SK-N-SH treated with all-trans-retinoic acid at 6 μM for 48 hours (cell line): ENCODE data around the gene OR9G4.

Source experiments
- ARNTL ChIP-seq: fragments of 450-650 bp; formaldehyde crosslinking; IDR thresholded peaks from 2 replicates; pipeline ENCODE4 v1.5.0; 2020; ENCODE audit warnings: low read depth, mild to moderate bottlenecking, moderate library complexity, borderline replicate concordance
- ESRRG ChIP-seq: fragments of 250-450 bp; sonication (Bioruptor Pico); IDR thresholded peaks from 2 replicates; pipeline ENCODE4 v1.6.1; 2021; ENCODE audit warnings: mild to moderate bottlenecking
- GLIS3 ChIP-seq: fragments of 250-450 bp; sonication (Bioruptor Pico); IDR thresholded peaks from 2 replicates; pipeline ENCODE4 v1.5.0; 2020; ENCODE audit warnings: mild to moderate bottlenecking, moderate library complexity
- PATZ1 ChIP-seq: fragments of 250-450 bp; sonication (Bioruptor Pico); IDR thresholded peaks from 2 replicates; pipeline ENCODE4 v1.8.0; 2020; ENCODE audit warnings: mild to moderate bottlenecking, moderate library complexity, borderline replicate concordance
- PPARA ChIP-seq: fragments of 250-450 bp; sonication (Bioruptor Pico); IDR thresholded peaks from 2 replicates; pipeline ENCODE4 v1.5.0; 2020; ENCODE audit warnings: mild to moderate bottlenecking, borderline replicate concordance
- TOX ChIP-seq: fragments of 250-450 bp; sonication (Bioruptor Pico); IDR thresholded peaks from 2 replicates; pipeline ENCODE4 v1.8.0; 2021; ENCODE audit warnings: mild to moderate bottlenecking, moderate library complexity, borderline replicate concordance
- ZC3H10 ChIP-seq: fragments of 250-450 bp; sonication (Bioruptor Pico); IDR thresholded peaks from 2 replicates; pipeline ENCODE4 v1.5.1; 2021; ENCODE audit warnings: mild to moderate bottlenecking, moderate library complexity
- ZFP3 ChIP-seq: fragments of 250-450 bp; sonication (Bioruptor Pico); IDR thresholded peaks from 2 replicates; pipeline ENCODE4 v1.5.0; 2020; ENCODE audit warnings: mild to moderate bottlenecking, moderate library complexity
- ZFP30 ChIP-seq: fragments of 450-650 bp; formaldehyde crosslinking; IDR thresholded peaks from 2 replicates; pipeline ENCODE4 v1.5.0; 2022; ENCODE audit warnings: mild to moderate bottlenecking, moderate library complexity
- ZNF565 ChIP-seq: fragments of 450-650 bp; formaldehyde crosslinking; conservative IDR thresholded peaks from 2 replicates; pipeline ENCODE4 v1.5.0; 2020; ENCODE audit warnings: low read depth, mild to moderate bottlenecking, moderate library complexity
- ZNF8 ChIP-seq: fragments of 450-650 bp; formaldehyde crosslinking; IDR thresholded peaks from 2 replicates; pipeline ENCODE4 v1.5.0; 2020; ENCODE audit warnings: mild to moderate bottlenecking, moderate library complexity

GRCh38 chr11:56693428-56693827, 55.1 kb downstream of the OR9G4 start:
- TF ChIP-seq PATZ1 (CRISPR knock-in tag), result no peak
- TF ChIP-seq ZNF8 (CRISPR knock-in tag), result no peak
- TF ChIP-seq ZC3H10, result no peak
- TF ChIP-seq PPARA (CRISPR knock-in tag), result no peak
- no peak for TF ChIP-seq TOX (CRISPR knock-in tag)
- no peak for TF ChIP-seq ZFP3 (CRISPR knock-in tag)
- no peak for TF ChIP-seq ZFP30 (CRISPR knock-in tag)
- no peak for TF ChIP-seq ESRRG
- TF ChIP-seq ZNF565 (CRISPR knock-in tag), result no peak
- no peak for TF ChIP-seq ARNTL (CRISPR knock-in tag)
- TF ChIP-seq GLIS3, result no peak
